ENCODE measurements around the gene TIMM21.

The TIMM21 gene

DNA sequence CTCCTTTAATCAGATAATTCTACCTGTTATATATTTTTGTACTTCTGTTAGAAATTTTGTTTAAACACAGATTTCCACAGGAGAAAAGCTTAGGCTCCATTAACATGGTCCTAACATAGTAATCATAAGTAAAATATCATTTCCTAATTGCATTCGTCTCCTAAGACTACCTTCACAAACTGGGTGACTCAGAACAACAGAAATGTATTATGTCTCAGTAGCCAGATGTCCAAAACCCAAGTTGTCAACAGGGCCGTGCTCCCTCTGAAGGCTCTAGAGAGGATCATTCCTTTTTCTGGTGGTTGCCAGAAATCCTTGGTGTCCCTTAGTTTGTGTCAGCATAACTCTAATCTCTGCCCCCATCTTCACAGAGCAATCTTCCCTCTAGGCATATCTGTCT lies 6.1 kb upstream of the TIMM21 start:
- H3K4me1 ChIP-seq: no peaks in the 10 kb centered on the region
- TF ChIP-seq, protein P1, sequence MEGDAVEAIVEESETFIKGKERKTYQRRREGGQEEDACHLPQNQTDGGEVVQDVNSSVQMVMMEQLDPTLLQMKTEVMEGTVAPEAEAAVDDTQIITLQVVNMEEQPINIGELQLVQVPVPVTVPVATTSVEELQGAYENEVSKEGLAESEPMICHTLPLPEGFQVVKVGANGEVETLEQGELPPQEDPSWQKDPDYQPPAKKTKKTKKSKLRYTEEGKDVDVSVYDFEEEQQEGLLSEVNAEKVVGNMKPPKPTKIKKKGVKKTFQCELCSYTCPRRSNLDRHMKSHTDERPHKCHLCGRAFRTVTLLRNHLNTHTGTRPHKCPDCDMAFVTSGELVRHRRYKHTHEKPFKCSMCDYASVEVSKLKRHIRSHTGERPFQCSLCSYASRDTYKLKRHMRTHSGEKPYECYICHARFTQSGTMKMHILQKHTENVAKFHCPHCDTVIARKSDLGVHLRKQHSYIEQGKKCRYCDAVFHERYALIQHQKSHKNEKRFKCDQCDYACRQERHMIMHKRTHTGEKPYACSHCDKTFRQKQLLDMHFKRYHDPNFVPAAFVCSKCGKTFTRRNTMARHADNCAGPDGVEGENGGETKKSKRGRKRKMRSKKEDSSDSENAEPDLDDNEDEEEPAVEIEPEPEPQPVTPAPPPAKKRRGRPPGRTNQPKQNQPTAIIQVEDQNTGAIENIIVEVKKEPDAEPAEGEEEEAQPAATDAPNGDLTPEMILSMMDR (IDR thresholded peaks at IDR 0.05): no peak
- no peak overlapping the region for H3K4me3 ChIP-seq (ENCODE audit: low read depth, low read length)
- H3K9me3 ChIP-seq (ENCODE audit: control insufficient read depth, low read length): no peaks in the 10 kb centered on the region
- no peak overlapping the region for H2AFZ ChIP-seq
- H3K79me2 ChIP-seq: no peaks in the 10 kb centered on the region
- no peaks in the 10 kb centered on the region for H3K36me3 ChIP-seq (ENCODE audit: control insufficient read depth, insufficient read depth, low read length)
- H3K27me3 ChIP-seq (ENCODE audit: control insufficient read depth, insufficient read depth, low read length): no peaks in the 10 kb centered on the region
- H3K9ac ChIP-seq: no peak overlapping the region
- H3K27ac ChIP-seq: no peak overlapping the region
- no peak overlapping the region for H3K4me2 ChIP-seq (ENCODE audit: low read length)

DNA sequence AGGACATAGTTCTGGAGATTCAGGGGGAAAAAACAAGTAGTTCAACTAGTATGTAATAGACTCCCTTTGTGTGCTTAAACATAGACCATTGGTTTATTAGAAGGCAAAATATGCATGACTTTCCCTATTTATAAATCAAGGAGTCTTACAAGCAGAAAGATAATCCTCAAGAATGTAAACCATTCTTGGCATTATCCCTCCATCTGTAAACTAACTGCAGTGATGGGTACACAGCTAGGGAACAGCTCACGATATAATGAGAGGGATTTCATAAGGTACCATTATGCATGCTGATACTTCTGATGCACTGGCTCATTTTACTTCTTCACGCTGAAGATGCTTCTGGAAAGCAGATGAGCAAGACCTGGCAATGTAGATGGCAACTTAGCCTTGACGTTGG lies 1.6 kb upstream of the TIMM21 start:
- TF ChIP-seq, protein P1 (IDR thresholded peaks at IDR 0.05): no peak

DNA sequence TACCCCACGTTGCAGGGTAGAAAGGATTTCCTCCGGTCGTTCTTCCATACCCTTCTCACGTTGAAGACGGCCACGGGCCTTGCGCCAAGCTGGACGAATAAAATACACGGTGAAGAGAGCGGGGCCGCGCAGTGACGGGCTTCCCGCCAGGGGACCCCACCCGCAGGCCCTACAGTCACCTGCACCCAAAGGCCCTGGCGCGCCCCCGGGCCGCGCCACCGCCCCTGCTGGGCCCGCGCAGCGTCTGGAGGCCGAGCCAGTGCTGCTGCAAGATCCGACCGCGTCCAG lies 888 bp upstream of the TIMM21 start:
- peaks cover 24% of the 10 kb centered on the region for H3K79me2 ChIP-seq
- H3K27me3 ChIP-seq (ENCODE audit: control insufficient read depth, insufficient read depth, low read length): no peaks in the 10 kb centered on the region
- no peaks in the 10 kb centered on the region for H3K36me3 ChIP-seq (ENCODE audit: control insufficient read depth, insufficient read depth, low read length)
- H3K9ac ChIP-seq: no peak overlapping the region
- H3K4me3 ChIP-seq (ENCODE audit: low read depth, low read length): peak overlapping the region; percentile 97
- no peaks in the 10 kb centered on the region for H3K9me3 ChIP-seq (ENCODE audit: control insufficient read depth, low read length)
- H3K4me2 ChIP-seq (ENCODE audit: low read length): peak overlapping the region; percentile 100
- H3K4me1 ChIP-seq: peaks cover 7% of the 10 kb centered on the region
- peak overlapping the region; percentile 95 for H2AFZ ChIP-seq
- H3K27ac ChIP-seq: peak overlapping the region; percentile 87
- TF ChIP-seq, protein P1 (IDR thresholded peaks at IDR 0.05): no peak

More for the DNA sequence above, 1.6 kb upstream of the TIMM21 start:
- H3K27me3 ChIP-seq (ENCODE audit: control insufficient read depth, insufficient read depth, low read length): no peaks in the 10 kb centered on the region
- no peaks in the 10 kb centered on the region for H3K36me3 ChIP-seq (ENCODE audit: control insufficient read depth, insufficient read depth, low read length)
- peak overlapping the region; percentile 97 for H3K4me3 ChIP-seq (ENCODE audit: low read depth, low read length)
- peak overlapping the region; percentile 95 for H2AFZ ChIP-seq
- peaks cover 23% of the 10 kb centered on the region for H3K79me2 ChIP-seq
- H3K4me2 ChIP-seq (ENCODE audit: low read length): peak overlapping the region; percentile 100
- H3K27ac ChIP-seq: no peak overlapping the region
- no peaks in the 10 kb centered on the region for H3K9me3 ChIP-seq (ENCODE audit: control insufficient read depth, low read length)
- H3K4me1 ChIP-seq: peaks cover 4% of the 10 kb centered on the region
- no peak overlapping the region for H3K9ac ChIP-seq

DNA sequence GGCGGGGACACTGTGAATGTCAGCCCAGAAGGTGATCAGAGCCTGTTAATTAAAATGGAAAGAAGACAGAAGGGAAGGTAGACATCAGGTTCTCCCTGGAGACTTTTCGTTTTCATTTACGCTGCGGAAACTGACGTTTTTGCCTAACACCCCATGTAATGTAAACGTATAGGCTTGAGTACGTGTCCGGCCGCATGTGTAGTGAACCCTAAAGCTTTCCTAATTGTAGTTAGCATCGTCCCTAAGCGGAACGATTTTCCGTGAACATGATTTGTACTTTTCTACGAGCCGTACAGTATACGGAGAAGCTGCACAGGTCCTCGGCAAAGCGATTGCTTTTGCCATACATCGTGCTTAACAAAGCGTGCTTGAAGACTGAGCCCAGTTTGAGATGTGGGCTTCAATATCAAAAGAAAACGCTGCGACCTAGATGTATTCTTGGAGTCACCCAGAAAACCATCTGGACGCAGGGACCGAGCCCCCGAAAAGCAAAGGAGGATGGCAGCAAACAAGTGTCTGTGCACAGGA lies 284 bp downstream of the TIMM21 start:
- Histone ChIP-seq H2AFZ (peak overlapping the region; percentile 95), H3K4me3 (ENCODE audit: low read depth, low read length) (peak overlapping the region; percentile 97), H3K9me3 (ENCODE audit: control insufficient read depth, low read length) (no peaks in the 10 kb centered on the region), H3K4me2 (ENCODE audit: low read length) (peak overlapping the region; percentile 100), H3K36me3 (ENCODE audit: control insufficient read depth, insufficient read depth, low read length) (no peaks in the 10 kb centered on the region), H3K4me1 (peaks cover 9% of the 10 kb centered on the region), H3K27me3 (ENCODE audit: control insufficient read depth, insufficient read depth, low read length) (no peaks in the 10 kb centered on the region), H3K27ac (peak overlapping the region; percentile 87), H3K9ac (peak overlapping the region; percentile 9), H3K79me2 (peaks cover 25% of the 10 kb centered on the region)
- TF ChIP-seq, protein P1 (IDR thresholded peaks at IDR 0.05): no peak

DNA sequence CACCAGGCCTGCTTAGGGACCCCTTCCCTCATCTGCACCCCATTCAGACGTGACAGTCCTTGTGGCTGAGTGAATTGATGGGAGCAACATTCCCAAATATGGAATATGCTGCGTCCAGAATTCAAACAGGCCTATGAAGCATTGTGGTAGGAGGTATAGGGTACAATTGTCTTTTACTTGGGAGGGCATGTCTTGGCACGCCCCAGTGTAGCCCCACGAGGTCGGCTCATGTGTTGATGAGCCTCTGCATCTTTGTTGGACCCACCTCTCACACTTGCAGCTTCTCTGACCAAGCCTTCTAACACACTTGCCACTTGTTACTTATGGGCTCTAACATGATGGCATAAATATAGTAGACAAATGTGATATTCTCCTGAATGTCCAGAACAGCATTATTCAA lies 1.6 kb downstream of the TIMM21 start:
- Histone ChIP-seq H3K79me2 (peaks cover 25% of the 10 kb centered on the region), H3K27ac (no peak overlapping the region), H3K4me1 (peaks cover 9% of the 10 kb centered on the region), H3K36me3 (ENCODE audit: control insufficient read depth, insufficient read depth, low read length) (no peaks in the 10 kb centered on the region), H3K9me3 (ENCODE audit: control insufficient read depth, low read length) (no peaks in the 10 kb centered on the region), H3K9ac (no peak overlapping the region), H3K4me3 (ENCODE audit: low read depth, low read length) (no peak overlapping the region), H2AFZ (no peak overlapping the region), H3K27me3 (ENCODE audit: control insufficient read depth, insufficient read depth, low read length) (no peaks in the 10 kb centered on the region), H3K4me2 (ENCODE audit: low read length) (no peak overlapping the region)
- TF ChIP-seq, protein P1 (IDR thresholded peaks at IDR 0.05): no peak

All from parathyroid adenoma (tissue), 2 donors.